Neural progenitor cell (in vitro differentiated cells): ENCODE results near the gene PACSIN2.

ENCODE experiments used
- EZH2 ChIP-seq: fragments of 200-600 bp; sonication (generic); IDR thresholded peaks from 2 replicates; pipeline ENCODE4 v1.6.1; 2017; ENCODE audit warnings: antibody characterized with exemption, mild to moderate bottlenecking, moderate library complexity
- EZH2phosphoT487 ChIP-seq: fragments of 200-600 bp; sonication (generic); IDR thresholded peaks from 2 replicates; pipeline ENCODE4 v1.6.1; 2017; ENCODE audit warnings: antibody characterized with exemption
- TF ChIP-seq, protein P1 (sequence below): fragments of 200-600 bp; sonication (generic); IDR thresholded peaks from 2 replicates; pipeline ENCODE4 v1.5.1; 2017; ENCODE audit warnings: antibody characterized with exemption, mild to moderate bottlenecking

DNA sequence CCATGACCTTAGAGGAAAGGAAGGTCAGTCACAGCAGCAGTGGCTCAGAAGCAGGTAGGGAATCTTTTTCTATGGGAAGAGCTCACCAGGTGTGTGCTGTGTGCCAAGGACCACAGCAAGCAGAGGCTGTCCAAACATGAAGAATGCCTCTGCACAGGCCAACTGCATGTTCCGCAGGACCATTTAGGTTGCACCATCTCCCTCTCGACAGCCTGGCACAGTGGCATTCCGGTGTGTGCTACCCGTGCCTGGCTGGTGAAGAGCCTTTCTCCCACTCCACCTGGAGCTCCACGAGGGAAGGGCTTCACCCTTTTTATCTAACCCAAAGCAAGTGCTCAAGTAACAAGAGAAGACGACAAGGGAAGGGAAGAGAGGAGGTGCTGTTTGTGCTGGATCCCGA lies 76.5 kb downstream of the PACSIN2 start:
- TF ChIP-seq, protein P1, sequence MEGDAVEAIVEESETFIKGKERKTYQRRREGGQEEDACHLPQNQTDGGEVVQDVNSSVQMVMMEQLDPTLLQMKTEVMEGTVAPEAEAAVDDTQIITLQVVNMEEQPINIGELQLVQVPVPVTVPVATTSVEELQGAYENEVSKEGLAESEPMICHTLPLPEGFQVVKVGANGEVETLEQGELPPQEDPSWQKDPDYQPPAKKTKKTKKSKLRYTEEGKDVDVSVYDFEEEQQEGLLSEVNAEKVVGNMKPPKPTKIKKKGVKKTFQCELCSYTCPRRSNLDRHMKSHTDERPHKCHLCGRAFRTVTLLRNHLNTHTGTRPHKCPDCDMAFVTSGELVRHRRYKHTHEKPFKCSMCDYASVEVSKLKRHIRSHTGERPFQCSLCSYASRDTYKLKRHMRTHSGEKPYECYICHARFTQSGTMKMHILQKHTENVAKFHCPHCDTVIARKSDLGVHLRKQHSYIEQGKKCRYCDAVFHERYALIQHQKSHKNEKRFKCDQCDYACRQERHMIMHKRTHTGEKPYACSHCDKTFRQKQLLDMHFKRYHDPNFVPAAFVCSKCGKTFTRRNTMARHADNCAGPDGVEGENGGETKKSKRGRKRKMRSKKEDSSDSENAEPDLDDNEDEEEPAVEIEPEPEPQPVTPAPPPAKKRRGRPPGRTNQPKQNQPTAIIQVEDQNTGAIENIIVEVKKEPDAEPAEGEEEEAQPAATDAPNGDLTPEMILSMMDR: no peak
- TF ChIP-seq EZH2 (no peak), EZH2phosphoT487 (no peak)
